HG03060 (cell line): ENCODE measurements around the gene CNTRL.
"Not testable (repeated sequence)": the region's sequence is repeated elsewhere in the genome, so short reads cannot be mapped to it uniquely, and the experiment has no call there.

Experiments
- ATAC-seq: cut with Tn5 transposase; IDR thresholded peaks from one replicate; pipeline ENCODE4 v1.9.1; 2021; ENCODE audit warnings: low read depth, moderate number of reproducible peaks; ENCODE audit not compliant: unreplicated experiment

The CNTRL gene

GRCh38 chr9:121178676-121179372 lies 104.1 kb downstream of the CNTRL start:
- no peak for ATAC-seq

- ATAC-seq, result not testable (repeated sequence)
Observed at GRCh38 chr9:121179373-121179721, 104.6 kb downstream of the CNTRL start.

- no peak for ATAC-seq
Observed at GRCh38 chr9:121179930-121180681, 105.4 kb downstream of the CNTRL start.

- ATAC-seq, result no peak
Observed at GRCh38 chr9:121182101-121182836, 107.5 kb downstream of the CNTRL start.

GRCh38 chr9:121182989-121183388 lies 108.2 kb downstream of the CNTRL start:
- no peak for ATAC-seq

- no peak for ATAC-seq
Observed at GRCh38 chr9:121183666-121184423, 109.1 kb downstream of the CNTRL start.

GRCh38 chr9:121184463-121184862 lies 109.7 kb downstream of the CNTRL start:
- ATAC-seq, result no peak

GRCh38 chr9:121185178-121185745 lies 110.5 kb downstream of the CNTRL start:
- ATAC-seq, result no peak

- no peak for ATAC-seq
Observed at GRCh38 chr9:121185774-121186403, 111.1 kb downstream of the CNTRL start.

GRCh38 chr9:121187636-121188305 lies 113.0 kb downstream of the CNTRL start:
- no peak for ATAC-seq

- no peak for ATAC-seq
Observed at GRCh38 chr9:121189006-121189405, 114.3 kb downstream of the CNTRL start.

- ATAC-seq, result no peak
Observed at GRCh38 chr9:121189660-121190059, 114.9 kb downstream of the CNTRL start.

- no peak for ATAC-seq
Observed at GRCh38 chr9:121191235-121191634, 116.5 kb downstream of the CNTRL start.

- ATAC-seq, result no peak
Observed at GRCh38 chr9:121192518-121192917, 117.8 kb downstream of the CNTRL start.

GRCh38 chr9:121192959-121193640 lies 118.3 kb downstream of the CNTRL start:
- ATAC-seq, result no peak

- no peak for ATAC-seq
Observed at GRCh38 chr9:121194730-121195129, 120.0 kb downstream of the CNTRL start.

GRCh38 chr9:121196389-121196788 lies 121.6 kb downstream of the CNTRL start:
- no peak for ATAC-seq

- no peak for ATAC-seq
Observed at GRCh38 chr9:121197132-121197531, 122.4 kb downstream of the CNTRL start.

GRCh38 chr9:121198512-121199042 lies 123.8 kb downstream of the CNTRL start:
- no peak for ATAC-seq
